Psoas muscle (tissue), 8 donors: ENCODE data around the gene CMSS1. TPM values are rescaled to one million over a fixed set of nuclear protein-coding genes. Genes with fewer than 3 reads are reported as not detected.
A peak's percentile ranks its signal among the peaks of the same experiment; 100 is the strongest.

Source experiments
- ATAC-seq, 4 donors: fragments of 200-7000 bp; cut with Tn5 transposase; one replicate each; pipeline ENCODE4 v1.9.1; 2020; ENCODE audit warnings: moderate library complexity in 3 of 4, mild to moderate bottlenecking in 2 of 4
- DNase-seq, 2 donors: peaks; one replicate each; pipeline ENCODE4 v3.0.0-alpha.2; 2020
- H3K27ac ChIP-seq: fragments of 200-600 bp; one replicate; pipeline ENCODE4 v1.8.0; 2022
- H3K27me3 ChIP-seq, 3 donors: fragments of 200-600 bp in 1 of 3; one replicate each; pipeline versions ENCODE4 v1.6.1 to v1.8.0; 2013 to 2022; ENCODE audit warnings: low read length in 2 of 3, mild to moderate bottlenecking in 2 of 3, moderate library complexity in 1 of 3; ENCODE audit not compliant: insufficient read depth in 3 of 3
- H3K36me3 ChIP-seq, 2 donors: fragments of 200-600 bp in 1 of 2; one replicate each; pipeline versions ENCODE4 v1.6.1 to v1.8.0; 2013 to 2022; ENCODE audit warnings: low read depth in 1 of 2, mild to moderate bottlenecking in 1 of 2, moderate library complexity in 1 of 2; ENCODE audit not compliant: insufficient read depth in 1 of 2
- H3K4me1 ChIP-seq: fragments of 200-600 bp; one replicate; pipeline ENCODE4 v1.8.0; 2022
- H3K4me3 ChIP-seq: fragments of 200-600 bp; one replicate; pipeline ENCODE4 v1.8.0; 2022; ENCODE audit warnings: mild to moderate bottlenecking
- H3K9me3 ChIP-seq: fragments of 200-600 bp; one replicate; pipeline ENCODE4 v1.8.0; 2022
- CTCF ChIP-seq: fragments of 200-600 bp; IDR thresholded peaks from one replicate; pipeline ENCODE4 v1.8.0; 2022; ENCODE audit warnings: antibody characterized with exemption
- WGBS, 3 donors: extraction: QIAGEN DNeasy Blood & Tissue Kit; methylation state at CpG; one replicate each; pipeline versions ENCODE4 v1.1.6 to v1.1.7; 2013; 5-methylcytosine and 5-hydroxymethylcytosine counted together
- intact Hi-C, 2 donors: fragments of 100-400 bp; cut with DNase I; formaldehyde crosslinking; loops; one replicate each; pipeline versions ENCODE4 v1.11.0 to v1.14.2; 2022
- polyA plus RNA-seq, 3 donors: library from polyadenylated mRNA; stranded (reverse); fragments of 200-250 nt; gene quantifications; one replicate each; pipeline ENCODE4 v1.2.3, GENCODE V29; 2013
- total RNA-seq, 4 donors: library from RNA; stranded (reverse); fragmentation: NEBNext Ultra II Directional in 2 of 4; extraction: Animal tissue kit (Norgen Biotek cat#: 25700) in 2 of 4; gene quantifications; one replicate each; pipeline versions ENCODE4 v1.2.1 to v1.2.4, GENCODE V29; 2021 to 2023
- donor health status: healthy with polysubstance abuse.
- donor health status: DM: no; HTN: no; CAD: no; lungs with moderate emphysema.
- donor health status: Bipolar disorder and iron deficiency.
- donor health status: healthy.
- donor health status: DM: yes; HTN: yes; CAD: no.
- donor health status: DM: no; HTN: no; CAD: no.
- donor health status: DM: no; HTN: no; CAD: no.
- donor health status: DM: yes; HTN: yes; CAD: no.

Gene CMSS1
- total and polyA plus RNA-seq, 7 donors = 18.4 to 174 (median 58.8) TPM

GRCh38 chr3:99948467-99949089 is 130.9 kb downstream of the CMSS1 start:
- Histone ChIP-seq H3K27ac (peak overlapping the region; percentile 27), H3K4me3 (no peak overlapping the region), H3K36me3 (no peaks in the 10 kb centered on the region), H3K9me3 (no peaks in the 10 kb centered on the region), H3K4me1 (peaks cover 74% of the 10 kb centered on the region), H3K27me3 (no peaks in the 10 kb centered on the region)
- no peak for TF ChIP-seq CTCF
- DNase-seq (no peak), ATAC-seq (no peak)
- WGBS, 3 donors = 73 to 100% (median 79%) methylated on average over 1 of the region's 1 CpG
- intact Hi-C loops = no loop called here

GRCh38 chr3:99949956-99950670 is 132.5 kb downstream of the CMSS1 start:
- no peaks in the 10 kb centered on the region for H3K36me3 ChIP-seq
- no peak for TF ChIP-seq CTCF
- H3K4me3 ChIP-seq = no peak overlapping the region
- ATAC-seq = no peak
- H3K4me1 ChIP-seq = peaks cover 73% of the 10 kb centered on the region
- no peaks in the 10 kb centered on the region for H3K9me3 ChIP-seq
- intact Hi-C loops = no loop called here
- WGBS, 3 donors = 76 to 89% (median 82%) methylated on average over 5 of the region's 5 CpGs
- no peaks in the 10 kb centered on the region for H3K27me3 ChIP-seq
- H3K27ac ChIP-seq = peak overlapping the region; percentile 66
- no peak for DNase-seq

GRCh38 chr3:99950921-99951320 is 133.3 kb downstream of the CMSS1 start:
- intact Hi-C loops = no loop called here

GRCh38 chr3:99951701-99952100 is 134.0 kb downstream of the CMSS1 start:
- Histone ChIP-seq H3K4me3 (no peak overlapping the region), H3K36me3 (no peaks in the 10 kb centered on the region), H3K9me3 (no peaks in the 10 kb centered on the region), H3K27ac (peak overlapping the region; percentile 32), H3K4me1 (peaks cover 64% of the 10 kb centered on the region), H3K27me3 (no peaks in the 10 kb centered on the region)
- ATAC-seq (no peak), DNase-seq (no peak)
- no peak for TF ChIP-seq CTCF
- intact Hi-C loops = no loop called here

More at GRCh38 chr3:99950921-99951320, 133.3 kb downstream of the CMSS1 start:
- H3K27me3 ChIP-seq = no peaks in the 10 kb centered on the region
- 0 to 46% (median 37%) methylated on average over 1 of the region's 1 CpG for WGBS, 3 donors
- no peak overlapping the region for H3K4me3 ChIP-seq
- H3K9me3 ChIP-seq = no peaks in the 10 kb centered on the region
- H3K4me1 ChIP-seq = peaks cover 71% of the 10 kb centered on the region
- DNase-seq (no peak), ATAC-seq (peak in 2 of 4 donors; percentile 14 to 19)
- H3K36me3 ChIP-seq = no peaks in the 10 kb centered on the region
- no peak for TF ChIP-seq CTCF
- peak overlapping the region; percentile 66 for H3K27ac ChIP-seq
